ENCODE data around the gene SLC22A23. TPM values are rescaled to one million over a fixed set of nuclear protein-coding genes. Genes with fewer than 3 reads are reported as not detected.

Gene SLC22A23
- total RNA-seq, 4 donors from 2014 or later, result 9.0 to 25.1 (median 13.9) TPM

GRCh38 chr6:3411967-3412778, 44.7 kb downstream of the SLC22A23 start:
- TF ChIP-seq CTCF (IDR thresholded peaks at IDR 0.05; ENCODE audit: low read depth), result no peak

GRCh38 chr6:3410385-3411360, 46.2 kb downstream of the SLC22A23 start:
- no peak for TF ChIP-seq CTCF (IDR thresholded peaks at IDR 0.05; ENCODE audit: low read depth)

- no peak for TF ChIP-seq CTCF (IDR thresholded peaks at IDR 0.05; ENCODE audit: low read depth)
These were observed 47.0 kb downstream of the SLC22A23 start for GRCh38 chr6:3409699-3410384.

GRCh38 chr6:3408665-3409064, 48.2 kb downstream of the SLC22A23 start:
- TF ChIP-seq CTCF (IDR thresholded peaks at IDR 0.05; ENCODE audit: low read depth), result no peak

GRCh38 chr6:3407840-3408239, 49.0 kb downstream of the SLC22A23 start:
- TF ChIP-seq CTCF (IDR thresholded peaks at IDR 0.05; ENCODE audit: low read depth), result no peak

GRCh38 chr6:3406891-3407809, 49.7 kb downstream of the SLC22A23 start:
- TF ChIP-seq CTCF (IDR thresholded peaks at IDR 0.05; ENCODE audit: low read depth), result no peak
